NT2/D1 (cell line): ENCODE results near the gene DLEU7.

ENCODE experiments used
- DNase-seq: peaks from one replicate; pipeline ENCODE4 v3.0.0-alpha.2; 2011; ENCODE audit warnings: low read depth, low spot score
- H3K27me3 ChIP-seq: 2 replicates; pipeline ENCODE4 v1.6.0; 2011; ENCODE audit warnings: mild to moderate bottlenecking; ENCODE audit not compliant: insufficient read length, insufficient read depth
- H3K36me3 ChIP-seq: 2 replicates; pipeline ENCODE4 v1.6.1; 2011; ENCODE audit warnings: mild to moderate bottlenecking, low read length, mixed read lengths; ENCODE audit not compliant: insufficient read depth, insufficient read length
- H3K4me1 ChIP-seq: 2 replicates; pipeline ENCODE4 v1.5.1; 2011; ENCODE audit not compliant: insufficient read depth, insufficient read length
- H3K4me3 ChIP-seq: 2 replicates; pipeline ENCODE4 v1.5.1; 2011; ENCODE audit warnings: low read depth; ENCODE audit not compliant: insufficient read length
- H3K9ac ChIP-seq: 2 replicates; pipeline ENCODE4 v1.6.0; 2011; ENCODE audit warnings: low read depth; ENCODE audit not compliant: insufficient read length
- H3K9me3 ChIP-seq: 2 replicates; pipeline ENCODE4 v1.5.1; 2011; ENCODE audit warnings: mild to moderate bottlenecking, low read length; ENCODE audit not compliant: insufficient read depth
- SUZ12 ChIP-seq: IDR thresholded peaks from 2 replicates; pipeline ENCODE4 v1.6.1; 2011; ENCODE audit not compliant: insufficient read length, insufficient read depth; ENCODE audit errors: extremely low read depth
- YY1 ChIP-seq: IDR thresholded peaks from 2 replicates; pipeline ENCODE4 v1.6.1; 2011; ENCODE audit not compliant: insufficient read length, insufficient read depth
- ZNF274 ChIP-seq: IDR thresholded peaks from 2 replicates; pipeline ENCODE4 v1.6.1; 2011; ENCODE audit warnings: mild to moderate bottlenecking, low read depth, low read length

DLEU7 gene

DNA sequence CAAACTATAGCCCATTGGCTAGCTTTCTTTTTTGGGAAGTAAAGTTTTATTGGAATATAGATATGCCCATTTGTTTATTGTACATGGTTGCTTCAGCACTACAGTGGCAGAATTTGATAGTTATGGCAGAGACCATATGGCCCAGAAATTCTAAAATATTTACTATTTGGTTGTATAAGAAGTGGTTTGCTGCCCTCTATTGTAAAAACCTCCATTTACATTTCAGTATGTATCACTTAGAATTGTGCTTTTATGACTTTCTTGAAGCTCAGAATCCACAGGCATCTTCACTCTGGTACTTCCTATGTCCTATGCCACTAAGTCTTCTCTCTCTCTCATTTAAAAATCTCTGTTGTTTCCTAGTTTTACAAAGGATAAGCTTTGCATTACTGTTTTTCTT, 37.7 kb downstream of the DLEU7 start:
- Histone ChIP-seq H3K9me3 (no peaks in the 10 kb centered on the region; the same call in 1 of the 2 replicates), H3K4me1 (no peaks in the 10 kb centered on the region), H3K27me3 (no peaks in the 10 kb centered on the region), H3K4me3 (no peak overlapping the region), H3K9ac (no peak overlapping the region), H3K36me3 (no peaks in the 10 kb centered on the region)
- no peak for TF ChIP-seq SUZ12
- no peak for TF ChIP-seq YY1
- TF ChIP-seq ZNF274 = no peak
- no peak for DNase-seq

DNA sequence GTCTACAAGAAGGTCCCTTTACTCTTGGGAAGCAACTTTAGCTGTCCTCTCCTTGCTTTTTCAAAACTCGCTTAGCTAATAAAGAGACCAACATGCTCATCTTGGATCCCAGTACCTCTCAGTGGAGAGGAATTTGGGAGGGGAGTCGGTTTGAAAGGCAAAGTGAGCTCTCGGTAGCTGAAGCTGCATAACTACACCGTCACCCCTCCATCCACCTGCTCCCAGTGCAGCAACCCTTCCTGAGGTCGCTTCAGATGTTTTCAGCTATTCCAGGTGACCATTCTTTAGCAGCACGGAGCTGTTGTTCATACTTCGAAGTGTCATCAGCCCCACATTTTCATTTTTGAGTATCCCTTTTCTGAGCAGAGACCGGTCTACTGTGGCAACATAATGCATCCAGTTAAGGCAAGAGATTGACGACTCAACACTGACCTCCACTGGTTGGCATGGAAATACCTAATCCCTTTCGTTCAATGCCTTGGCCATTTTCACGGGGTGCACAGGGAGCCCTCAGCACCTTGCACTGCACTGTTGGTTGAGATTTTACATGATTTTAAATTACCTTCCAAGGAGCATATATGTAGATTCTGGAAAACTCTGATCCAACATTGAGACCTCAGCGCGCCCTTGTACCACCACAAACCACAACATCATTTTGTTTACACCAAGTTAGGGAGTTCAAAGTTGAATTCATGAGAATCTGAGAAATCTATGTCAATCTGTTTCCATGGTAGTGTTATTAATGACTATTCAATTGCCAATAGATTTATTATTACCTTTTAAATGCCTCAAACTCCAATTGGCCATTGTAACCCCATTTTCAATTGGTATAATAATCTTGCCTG, 42.2 kb downstream of the DLEU7 start:
- no peak for TF ChIP-seq YY1
- no peak for TF ChIP-seq ZNF274
- TF ChIP-seq SUZ12 = no peak
- Histone ChIP-seq H3K4me1 (no peaks in the 10 kb centered on the region), H3K27me3 (no peaks in the 10 kb centered on the region), H3K9me3 (no peaks in the 10 kb centered on the region; the same call in 1 of the 2 replicates), H3K4me3 (no peak overlapping the region), H3K9ac (no peak overlapping the region), H3K36me3 (no peaks in the 10 kb centered on the region)
- DNase-seq = peak; percentile 55

DNA sequence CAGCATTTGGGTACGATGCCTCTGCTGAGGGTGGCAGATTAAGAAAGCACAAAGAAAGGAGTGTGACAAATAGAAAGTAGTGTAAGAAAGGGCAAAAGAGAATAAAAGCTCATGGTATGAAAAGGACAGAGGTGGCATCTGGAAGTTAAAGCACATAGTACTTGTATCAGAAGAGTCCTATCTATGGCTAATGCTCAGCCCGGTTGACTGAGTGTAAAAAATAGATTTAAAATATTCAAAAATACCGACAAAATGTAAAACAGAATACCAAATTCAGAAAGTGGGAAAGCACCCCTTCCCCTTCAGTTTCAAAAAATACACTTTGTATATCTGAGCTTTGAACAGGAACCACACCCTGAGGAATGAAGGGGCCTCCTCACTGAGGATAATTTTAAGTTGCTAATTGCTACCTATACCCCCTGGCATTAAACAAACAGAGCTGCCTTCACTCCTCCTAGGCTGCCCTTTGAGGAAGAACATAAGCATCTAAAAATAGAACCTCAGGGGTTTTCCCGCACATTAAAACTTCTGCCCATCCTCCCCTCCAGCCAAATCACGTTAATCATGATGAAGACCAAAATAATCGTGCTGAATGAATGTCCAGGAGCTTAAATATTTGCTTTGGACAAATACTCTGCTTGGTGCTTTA, 43.3 kb downstream of the DLEU7 start:
- H3K9ac ChIP-seq = no peak overlapping the region
- H3K9me3 ChIP-seq = no peaks in the 10 kb centered on the region
- no peak overlapping the region for H3K4me3 ChIP-seq
- DNase-seq = no peak
- TF ChIP-seq YY1 (no peak), SUZ12 (no peak), ZNF274 (no peak)
- no peaks in the 10 kb centered on the region for H3K27me3 ChIP-seq
- H3K4me1 ChIP-seq = no peaks in the 10 kb centered on the region
- H3K36me3 ChIP-seq = no peaks in the 10 kb centered on the region

DNA sequence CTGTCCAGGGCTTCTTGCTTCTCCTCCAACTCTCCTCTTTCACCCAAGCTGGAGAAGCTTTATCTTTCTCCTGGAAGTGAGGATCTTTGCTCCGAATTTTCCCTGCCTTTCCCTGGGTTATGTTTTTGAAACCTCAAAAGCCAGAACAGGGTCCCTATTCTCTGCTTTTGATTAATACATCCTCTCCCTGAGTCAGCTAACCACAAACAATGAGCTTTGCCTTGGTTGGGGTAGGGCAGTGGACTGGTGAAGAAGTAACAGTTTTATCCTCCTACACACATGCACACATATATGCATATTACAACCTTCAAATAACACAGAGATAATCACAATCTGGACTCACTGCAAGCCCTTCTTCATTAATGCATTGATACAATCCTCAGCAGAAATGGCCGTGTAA, 44.6 kb downstream of the DLEU7 start:
- DNase-seq = no peak
- TF ChIP-seq SUZ12 (no peak), YY1 (no peak), ZNF274 (no peak)
- no peak overlapping the region for H3K9ac ChIP-seq
- H3K36me3 ChIP-seq = no peaks in the 10 kb centered on the region
- H3K4me1 ChIP-seq = no peaks in the 10 kb centered on the region
- H3K9me3 ChIP-seq = no peaks in the 10 kb centered on the region
- no peaks in the 10 kb centered on the region for H3K27me3 ChIP-seq
- no peak overlapping the region for H3K4me3 ChIP-seq

DNA sequence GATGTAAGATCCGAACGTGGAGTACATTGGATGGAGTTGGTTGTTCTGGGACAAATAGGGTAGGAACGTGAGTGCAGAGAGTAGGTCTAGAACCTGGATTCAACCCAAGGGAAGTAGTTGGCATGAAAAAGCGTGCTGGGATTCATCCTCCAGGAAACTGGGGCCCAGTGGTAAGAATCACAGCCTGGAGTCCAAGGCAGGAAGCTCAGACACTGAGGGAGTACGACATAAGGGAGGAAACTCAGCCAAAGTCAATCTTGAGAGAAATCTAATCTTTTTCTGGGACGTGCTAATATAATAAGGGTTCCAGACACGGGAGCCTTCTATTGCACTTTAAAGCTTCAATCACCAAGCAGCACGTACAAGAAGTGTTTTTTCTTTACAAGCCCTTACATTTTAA, 46.4 kb downstream of the DLEU7 start:
- Histone ChIP-seq H3K27me3 (no peaks in the 10 kb centered on the region), H3K9me3 (no peaks in the 10 kb centered on the region), H3K4me3 (no peak overlapping the region), H3K9ac (no peak overlapping the region), H3K4me1 (no peaks in the 10 kb centered on the region), H3K36me3 (no peaks in the 10 kb centered on the region)
- no peak for DNase-seq
- TF ChIP-seq ZNF274 (no peak), YY1 (no peak), SUZ12 (no peak)

DNA sequence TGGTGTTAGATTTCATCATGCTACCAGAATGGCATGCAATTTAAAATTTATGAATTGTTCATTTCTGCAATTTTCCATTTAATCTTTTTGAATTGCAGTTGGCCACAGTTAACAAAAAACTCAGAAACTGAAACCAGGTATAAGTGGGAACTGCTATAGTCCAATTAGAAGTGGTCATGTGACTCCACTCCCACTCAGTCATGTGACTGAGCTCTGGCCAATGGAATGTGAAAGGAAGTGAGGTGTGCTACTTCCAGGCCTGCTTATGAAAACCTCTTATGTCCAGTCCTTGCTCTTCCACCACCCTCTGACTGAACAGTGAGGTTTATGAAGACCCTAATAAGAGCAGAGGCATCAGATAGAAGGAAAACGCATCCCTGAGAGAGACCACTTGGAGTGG, 47.0 kb downstream of the DLEU7 start:
- no peak overlapping the region for H3K4me3 ChIP-seq
- no peak for DNase-seq
- no peaks in the 10 kb centered on the region for H3K9me3 ChIP-seq
- H3K36me3 ChIP-seq = no peaks in the 10 kb centered on the region
- H3K9ac ChIP-seq = no peak overlapping the region
- H3K4me1 ChIP-seq = no peaks in the 10 kb centered on the region
- no peak for TF ChIP-seq ZNF274
- no peak for TF ChIP-seq SUZ12
- TF ChIP-seq YY1 = no peak
- H3K27me3 ChIP-seq = no peaks in the 10 kb centered on the region

DNA sequence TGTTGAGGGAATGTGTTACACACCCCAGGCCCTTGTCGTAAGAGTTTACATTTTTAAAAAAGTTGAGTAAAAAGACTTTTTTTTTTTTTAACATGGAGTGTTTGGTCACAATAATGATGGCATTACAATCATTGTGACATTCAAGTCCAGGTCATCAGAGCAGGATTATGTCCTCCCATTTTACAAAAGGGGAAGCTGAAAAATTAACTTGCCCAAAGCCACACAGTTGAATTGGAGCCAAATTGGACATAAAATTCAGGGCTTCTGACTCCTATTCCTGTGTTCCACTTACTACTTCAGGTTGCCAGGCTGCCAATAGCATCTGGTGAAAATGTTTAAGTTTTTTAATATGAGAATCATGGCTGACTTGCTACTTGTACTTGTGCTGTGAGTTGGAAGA, 49.3 kb downstream of the DLEU7 start:
- H3K27me3 ChIP-seq = no peaks in the 10 kb centered on the region
- no peaks in the 10 kb centered on the region for H3K9me3 ChIP-seq
- TF ChIP-seq YY1 (no peak), ZNF274 (no peak), SUZ12 (no peak)
- H3K4me3 ChIP-seq = no peak overlapping the region
- no peak overlapping the region for H3K9ac ChIP-seq
- H3K36me3 ChIP-seq = no peaks in the 10 kb centered on the region
- H3K4me1 ChIP-seq = no peaks in the 10 kb centered on the region
- no peak for DNase-seq
